K562 (cell line): ENCODE data around the gene CBLL1. TPM values are rescaled to one million over a fixed set of nuclear protein-coding genes. Genes with fewer than 3 reads are reported as not detected.
A peak's percentile ranks its signal among the peaks of the same experiment; 100 is the strongest.

Experiments used
- EZH2 ChIP-seq: IDR thresholded peaks from 2 replicates; pipeline ENCODE4 v1.6.1; 2012; ENCODE audit warnings: low read depth, mild to moderate bottlenecking, inconsistent platforms, low read length, borderline replicate concordance
- FOXM1 ChIP-seq, 2 experiments: fragments of 450-650 bp in 1 of 2; sonication (generic) in 1 of 2; formaldehyde crosslinking in 1 of 2; IDR thresholded peaks; 2 replicates each; pipeline versions ENCODE4 v1.6.1 to v1.9.0; 2017 to 2022; ENCODE audit warnings: low read depth in 2 of 2, mild to moderate bottlenecking in 2 of 2, missing genetic modification reagents in 1 of 2, moderate library complexity in 1 of 2
- GTF2E2 ChIP-seq: fragments of 200-800 bp; sonication (Bioruptor generic); IDR thresholded peaks from 2 replicates; pipeline ENCODE4 v1.6.1; 2016; ENCODE audit warnings: missing genetic modification characterization, missing compliant biosample characterization
- SMC3 ChIP-seq: conservative IDR thresholded peaks from 2 replicates; pipeline ENCODE4 v1.6.1; 2011; ENCODE audit warnings: low read depth, low read length, improper control_type of control experiment; ENCODE audit not compliant: insufficient read depth
- ZNF12 ChIP-seq: sonication (generic); formaldehyde crosslinking; IDR thresholded peaks from 2 replicates; pipeline ENCODE4 v1.4.0; 2020; ENCODE audit warnings: mild to moderate bottlenecking, missing genetic modification reagents
- ZNF408 ChIP-seq: fragments of 250-450 bp; sonication (Bioruptor Pico); IDR thresholded peaks from 2 replicates; pipeline ENCODE4 v1.4.0; 2020; ENCODE audit warnings: low read depth, mild to moderate bottlenecking, moderate library complexity
- ZNF507 ChIP-seq: conservative IDR thresholded peaks from 2 replicates; pipeline ENCODE4 v1.6.1; 2017; ENCODE audit warnings: missing genetic modification characterization, missing compliant biosample characterization
- polyA plus RNA-seq, 8 experiments: library from polyadenylated mRNA; depleted of rRNA in 4 of 8; stranded (reverse) in 5 of 8; unstranded in 3 of 8; fragments of >200 nt; fragmentation: Nextera tagmentation in 2 of 8; fragmentation: Illumina TruSeq in 1 of 8; extraction: Ambion mirVana in 2 of 8; extraction: Trizol in 1 of 8; gene quantifications; 2 replicates each; pipeline versions ENCODE4 v1.2.1 to v1.2.3, GENCODE V29; 2011 to 2014; ENCODE audit warnings: inconsistent platforms in 1 of 8, missing spikeins in 1 of 8
- total RNA-seq, 7 experiments: library from RNA; depleted of rRNA in 6 of 7; stranded (reverse); fragments of >200 nt in 6 of 7; fragmentation: Illumina TruSeq in 2 of 7; extraction: Trizol in 2 of 7; gene quantifications; 2 replicates each; pipeline versions ENCODE4 v1.2.1 to v1.2.3, GENCODE V29; 2011 to 2021; ENCODE audit warnings: low replicate concordance in 1 of 7
- TF ChIP-seq, protein P1 (sequence below): sonication (generic); formaldehyde crosslinking; IDR thresholded peaks from 2 replicates; pipeline ENCODE4 v1.8.0; 2022; ENCODE audit warnings: mild to moderate bottlenecking, low read depth, missing genetic modification reagents
- TF ChIP-seq, protein P2 (sequence below), 2 experiments: fragments of 450-650 bp; formaldehyde crosslinking in 1 of 2; IDR thresholded peaks; 2 replicates each; pipeline versions ENCODE4 v1.4.0 to v1.6.1; 2014 to 2020; ENCODE audit warnings: mild to moderate bottlenecking in 2 of 2, borderline replicate concordance in 1 of 2, low read depth in 1 of 2
- TF ChIP-seq, protein P3 (sequence below): fragments of 150-350 bp; IDR thresholded peaks from 2 replicates; pipeline ENCODE4 v1.6.1; 2014; ENCODE audit warnings: low read depth, mild to moderate bottlenecking, low read length, borderline replicate concordance

CBLL1 gene
- total and polyA plus RNA-seq, 9 of the 15 experiments (the other 6 are each of a cell fraction or from before 2014, with no cell fraction given) = 14.7 to 67.9 (median 35.4) TPM

DNA sequence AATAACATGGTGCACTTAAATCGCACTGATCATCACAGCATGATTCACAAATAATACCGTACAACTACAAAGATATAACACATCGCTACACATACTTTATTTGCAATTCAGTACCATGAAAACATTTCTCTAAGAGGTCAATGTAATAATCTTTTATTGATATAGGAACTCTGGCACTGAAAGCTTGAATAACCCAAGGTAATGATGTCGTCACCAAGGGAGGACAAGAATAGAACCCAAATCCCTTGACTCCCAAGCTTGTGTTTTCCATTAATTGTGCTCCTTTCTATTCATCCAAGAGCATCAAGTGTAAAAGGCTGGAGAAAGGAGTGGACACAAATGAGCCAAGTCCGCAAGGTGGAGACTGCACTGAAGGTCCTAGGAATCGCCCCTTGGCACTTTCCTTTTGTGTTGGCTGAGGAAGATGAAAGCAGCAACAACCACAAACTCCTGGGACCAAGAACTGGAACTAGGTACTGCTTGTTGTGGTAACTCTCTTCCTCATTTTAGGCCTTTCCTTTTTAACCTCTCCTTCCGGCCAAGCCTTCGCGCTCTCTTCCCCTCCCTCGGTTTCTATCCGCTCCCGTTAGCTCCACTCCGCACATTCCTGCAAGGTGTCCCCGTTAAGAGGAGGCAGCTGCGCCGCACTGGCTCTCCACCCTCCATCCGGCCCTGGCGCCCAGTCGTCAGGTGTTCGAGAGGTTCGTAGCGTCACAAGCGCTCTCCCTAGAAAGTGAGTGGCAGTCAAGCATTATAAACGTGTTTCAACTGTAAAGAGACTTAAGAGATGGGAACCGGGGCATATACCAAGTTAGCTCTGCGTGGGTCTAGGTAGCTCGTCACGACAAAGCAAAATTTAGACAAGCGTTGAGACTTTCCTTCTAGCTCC lies 1.0 kb upstream of the CBLL1 start (continued):
- TF ChIP-seq ZNF12 (CRISPR knock-in tag) (peak; percentile 18; the same call in 1 of the 2 replicates), SMC3 (no peak), ZNF507 (no peak), GTF2E2 (tag) (peak; percentile 98), FOXM1 (IDR thresholded peaks at IDR 0.05; ENCODE audit: low read depth) (no peak), FOXM1 (CRISPR knock-in tag; IDR thresholded peaks at IDR 0.05; ENCODE audit: low read depth) (no peak), ZNF408 (no peak), EZH2 (no peak)
- TF ChIP-seq, protein P1, sequence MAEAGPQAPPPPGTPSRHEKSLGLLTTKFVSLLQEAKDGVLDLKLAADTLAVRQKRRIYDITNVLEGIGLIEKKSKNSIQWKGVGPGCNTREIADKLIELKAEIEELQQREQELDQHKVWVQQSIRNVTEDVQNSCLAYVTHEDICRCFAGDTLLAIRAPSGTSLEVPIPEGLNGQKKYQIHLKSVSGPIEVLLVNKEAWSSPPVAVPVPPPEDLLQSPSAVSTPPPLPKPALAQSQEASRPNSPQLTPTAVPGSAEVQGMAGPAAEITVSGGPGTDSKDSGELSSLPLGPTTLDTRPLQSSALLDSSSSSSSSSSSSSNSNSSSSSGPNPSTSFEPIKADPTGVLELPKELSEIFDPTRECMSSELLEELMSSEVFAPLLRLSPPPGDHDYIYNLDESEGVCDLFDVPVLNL (CRISPR knock-in tag) = no peak; the same call in 1 of the 2 replicates
- TF ChIP-seq, protein P2, sequence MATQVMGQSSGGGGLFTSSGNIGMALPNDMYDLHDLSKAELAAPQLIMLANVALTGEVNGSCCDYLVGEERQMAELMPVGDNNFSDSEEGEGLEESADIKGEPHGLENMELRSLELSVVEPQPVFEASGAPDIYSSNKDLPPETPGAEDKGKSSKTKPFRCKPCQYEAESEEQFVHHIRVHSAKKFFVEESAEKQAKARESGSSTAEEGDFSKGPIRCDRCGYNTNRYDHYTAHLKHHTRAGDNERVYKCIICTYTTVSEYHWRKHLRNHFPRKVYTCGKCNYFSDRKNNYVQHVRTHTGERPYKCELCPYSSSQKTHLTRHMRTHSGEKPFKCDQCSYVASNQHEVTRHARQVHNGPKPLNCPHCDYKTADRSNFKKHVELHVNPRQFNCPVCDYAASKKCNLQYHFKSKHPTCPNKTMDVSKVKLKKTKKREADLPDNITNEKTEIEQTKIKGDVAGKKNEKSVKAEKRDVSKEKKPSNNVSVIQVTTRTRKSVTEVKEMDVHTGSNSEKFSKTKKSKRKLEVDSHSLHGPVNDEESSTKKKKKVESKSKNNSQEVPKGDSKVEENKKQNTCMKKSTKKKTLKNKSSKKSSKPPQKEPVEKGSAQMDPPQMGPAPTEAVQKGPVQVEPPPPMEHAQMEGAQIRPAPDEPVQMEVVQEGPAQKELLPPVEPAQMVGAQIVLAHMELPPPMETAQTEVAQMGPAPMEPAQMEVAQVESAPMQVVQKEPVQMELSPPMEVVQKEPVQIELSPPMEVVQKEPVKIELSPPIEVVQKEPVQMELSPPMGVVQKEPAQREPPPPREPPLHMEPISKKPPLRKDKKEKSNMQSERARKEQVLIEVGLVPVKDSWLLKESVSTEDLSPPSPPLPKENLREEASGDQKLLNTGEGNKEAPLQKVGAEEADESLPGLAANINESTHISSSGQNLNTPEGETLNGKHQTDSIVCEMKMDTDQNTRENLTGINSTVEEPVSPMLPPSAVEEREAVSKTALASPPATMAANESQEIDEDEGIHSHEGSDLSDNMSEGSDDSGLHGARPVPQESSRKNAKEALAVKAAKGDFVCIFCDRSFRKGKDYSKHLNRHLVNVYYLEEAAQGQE (IDR thresholded peaks at IDR 0.05; ENCODE audit: borderline replicate concordance) = no peak
- TF ChIP-seq, protein P2 (CRISPR knock-in tag; IDR thresholded peaks at IDR 0.05; ENCODE audit: low read depth) = no peak
- TF ChIP-seq, protein P3, sequence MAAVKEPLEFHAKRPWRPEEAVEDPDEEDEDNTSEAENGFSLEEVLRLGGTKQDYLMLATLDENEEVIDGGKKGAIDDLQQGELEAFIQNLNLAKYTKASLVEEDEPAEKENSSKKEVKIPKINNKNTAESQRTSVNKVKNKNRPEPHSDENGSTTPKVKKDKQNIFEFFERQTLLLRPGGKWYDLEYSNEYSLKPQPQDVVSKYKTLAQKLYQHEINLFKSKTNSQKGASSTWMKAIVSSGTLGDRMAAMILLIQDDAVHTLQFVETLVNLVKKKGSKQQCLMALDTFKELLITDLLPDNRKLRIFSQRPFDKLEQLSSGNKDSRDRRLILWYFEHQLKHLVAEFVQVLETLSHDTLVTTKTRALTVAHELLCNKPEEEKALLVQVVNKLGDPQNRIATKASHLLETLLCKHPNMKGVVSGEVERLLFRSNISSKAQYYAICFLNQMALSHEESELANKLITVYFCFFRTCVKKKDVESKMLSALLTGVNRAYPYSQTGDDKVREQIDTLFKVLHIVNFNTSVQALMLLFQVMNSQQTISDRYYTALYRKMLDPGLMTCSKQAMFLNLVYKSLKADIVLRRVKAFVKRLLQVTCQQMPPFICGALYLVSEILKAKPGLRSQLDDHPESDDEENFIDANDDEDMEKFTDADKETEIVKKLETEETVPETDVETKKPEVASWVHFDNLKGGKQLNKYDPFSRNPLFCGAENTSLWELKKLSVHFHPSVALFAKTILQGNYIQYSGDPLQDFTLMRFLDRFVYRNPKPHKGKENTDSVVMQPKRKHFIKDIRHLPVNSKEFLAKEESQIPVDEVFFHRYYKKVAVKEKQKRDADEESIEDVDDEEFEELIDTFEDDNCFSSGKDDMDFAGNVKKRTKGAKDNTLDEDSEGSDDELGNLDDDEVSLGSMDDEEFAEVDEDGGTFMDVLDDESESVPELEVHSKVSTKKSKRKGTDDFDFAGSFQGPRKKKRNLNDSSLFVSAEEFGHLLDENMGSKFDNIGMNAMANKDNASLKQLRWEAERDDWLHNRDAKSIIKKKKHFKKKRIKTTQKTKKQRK = no peak
